Left lung (tissue), 10 donors: Measurements from ENCODE around the gene NAALADL2. TPM values are rescaled to one million over a fixed set of nuclear protein-coding genes. Genes with fewer than 3 reads are reported as not detected.

Source experiments
- ATAC-seq: fragments of 200-7000 bp; cut with Tn5 transposase; one replicate; pipeline ENCODE4 v1.9.1; 2020; ENCODE audit warnings: moderate library complexity
- DNase-seq, 4 donors: peaks; one replicate each; pipeline ENCODE4 v3.0.0-alpha.2; 2013 to 2020
- H3K27ac ChIP-seq, 2 donors: fragments of 200-600 bp; sonication (generic) in 1 of 2; one replicate each; pipeline versions ENCODE4 v1.5.0 to v1.8.0; 2020 to 2021
- H3K27me3 ChIP-seq, 2 donors: fragments of 200-600 bp; sonication (generic) in 1 of 2; one replicate each; pipeline versions ENCODE4 v1.5.0 to v1.8.0; 2020 to 2021
- H3K36me3 ChIP-seq, 2 donors: fragments of 200-600 bp; sonication (generic) in 1 of 2; one replicate each; pipeline versions ENCODE4 v1.5.0 to v1.8.0; 2020 to 2021
- H3K4me1 ChIP-seq, 2 donors: fragments of 200-600 bp; one replicate each; pipeline ENCODE4 v1.8.0; 2021
- H3K4me3 ChIP-seq, 2 donors: fragments of 200-600 bp; sonication (generic) in 1 of 2; one replicate each; pipeline versions ENCODE4 v1.5.0 to v1.8.0; 2020 to 2021; ENCODE audit warnings: mild to moderate bottlenecking in 1 of 2
- H3K9me3 ChIP-seq, 2 donors: fragments of 200-600 bp; sonication (generic) in 1 of 2; one replicate each; pipeline versions ENCODE4 v1.5.0 to v1.8.0; 2020 to 2021
- CTCF ChIP-seq, 2 donors: fragments of 200-600 bp; sonication (generic) in 1 of 2; IDR thresholded peaks; one replicate each; pipeline versions ENCODE4 v1.5.0 to v1.8.0; 2021; ENCODE audit warnings: antibody characterized with exemption in 2 of 2
- intact Hi-C, 2 donors: fragments of 100-400 bp; cut with DNase I; formaldehyde crosslinking; loops; one replicate each; pipeline versions ENCODE4 v1.11.2 to v1.14.2; 2022
- polyA plus RNA-seq, 6 donors: library from polyadenylated mRNA; unstranded; fragments of 120-200 nt; gene quantifications; one replicate each; pipeline ENCODE4 v1.2.1, GENCODE V29; 2013; ENCODE audit not compliant: insufficient read length in 6 of 6
- total RNA-seq, 2 donors: library from RNA; stranded (reverse); fragmentation: NEBNext Ultra II Directional; extraction: Animal tissue kit (Norgen Biotek cat#: 25700); gene quantifications; one replicate each; pipeline ENCODE4 v1.2.1, GENCODE V29; 2021
- donor health status: DM: no; HTN: yes; CAD: no.
- donor health status: DM: no; HTN: no; CAD: no.

The NAALADL2 gene
- total and polyA plus RNA-seq, 8 donors, result 9.8 to 23.3 (median 17.8) TPM

GRCh38 chr3:175057401-175057800 lies 198.3 kb downstream of the NAALADL2 start:
- no peak for ATAC-seq
- no peaks in the 10 kb centered on the region for H3K27me3 ChIP-seq
- intact Hi-C loops, result no loop called here

GRCh38 chr3:175059788-175060187 lies 200.7 kb downstream of the NAALADL2 start:
- DNase-seq, result no peak
- Histone ChIP-seq H3K27ac (no peak overlapping the region), H3K9me3 (peaks cover 0 to 32% of the 10 kb centered on the region in 2 donors), H3K27me3 (no peaks in the 10 kb centered on the region), H3K4me1 (no peaks in the 10 kb centered on the region), H3K36me3 (no peaks in the 10 kb centered on the region), H3K4me3 (no peak overlapping the region)
- ATAC-seq, result no peak
- intact Hi-C loops, result no loop called here
- no peak for TF ChIP-seq CTCF (IDR thresholded peaks at IDR 0.05)

More at GRCh38 chr3:175057401-175057800, 198.3 kb downstream of the NAALADL2 start:
- DNase-seq, result no peak
- H3K36me3 ChIP-seq, result no peaks in the 10 kb centered on the region
- H3K9me3 ChIP-seq, result peaks cover 0 to 35% of the 10 kb centered on the region in 2 donors
- H3K4me3 ChIP-seq, result no peak overlapping the region
- H3K4me1 ChIP-seq, result no peaks in the 10 kb centered on the region
- no peak overlapping the region for H3K27ac ChIP-seq
- no peak for TF ChIP-seq CTCF (IDR thresholded peaks at IDR 0.05)

- no peaks in the 10 kb centered on the region for H3K36me3 ChIP-seq
- no peak for ATAC-seq
- no peak overlapping the region for H3K4me3 ChIP-seq
- H3K4me1 ChIP-seq, result no peaks in the 10 kb centered on the region
- H3K27me3 ChIP-seq, result no peaks in the 10 kb centered on the region
- no peak overlapping the region for H3K27ac ChIP-seq
- H3K9me3 ChIP-seq, result peaks cover 0 to 17% of the 10 kb centered on the region in 2 donors
- DNase-seq, result no peak
- no peak for TF ChIP-seq CTCF (IDR thresholded peaks at IDR 0.05)
- intact Hi-C loops, result no loop called here
These were observed 206.4 kb downstream of the NAALADL2 start for GRCh38 chr3:175065497-175065896.

GRCh38 chr3:175066617-175067415 lies 207.7 kb downstream of the NAALADL2 start:
- Histone ChIP-seq H3K36me3 (no peaks in the 10 kb centered on the region), H3K27ac (no peak overlapping the region), H3K4me3 (no peak overlapping the region), H3K9me3 (peaks cover 0 to 17% of the 10 kb centered on the region in 2 donors), H3K27me3 (no peaks in the 10 kb centered on the region), H3K4me1 (no peaks in the 10 kb centered on the region)
- DNase-seq (no peak), ATAC-seq (no peak)
- intact Hi-C loops, result no loop called here
- no peak for TF ChIP-seq CTCF (IDR thresholded peaks at IDR 0.05)

GRCh38 chr3:175068587-175068986 lies 209.5 kb downstream of the NAALADL2 start:
- Histone ChIP-seq H3K27ac (no peak overlapping the region), H3K36me3 (no peaks in the 10 kb centered on the region), H3K4me3 (no peak overlapping the region), H3K9me3 (peaks cover 0 to 17% of the 10 kb centered on the region in 2 donors), H3K27me3 (no peaks in the 10 kb centered on the region), H3K4me1 (no peaks in the 10 kb centered on the region)
- no peak for TF ChIP-seq CTCF (IDR thresholded peaks at IDR 0.05)
- no peak for ATAC-seq
- intact Hi-C loops, result no loop called here
- DNase-seq, result no peak
